ENCODE results near the gene ZNF91. TPM values are rescaled to one million over a fixed set of nuclear protein-coding genes. Genes with fewer than 3 reads are reported as not detected.
"Not testable (repeated sequence)": the region's sequence is repeated elsewhere in the genome, so short reads cannot be mapped to it uniquely, and the experiment has no call there.

ZNF91 gene
- total and polyA plus RNA-seq, 2 of the 4 experiments (the other 2 are of a cell fraction), result 7.9 to 17.0 TPM

DNA sequence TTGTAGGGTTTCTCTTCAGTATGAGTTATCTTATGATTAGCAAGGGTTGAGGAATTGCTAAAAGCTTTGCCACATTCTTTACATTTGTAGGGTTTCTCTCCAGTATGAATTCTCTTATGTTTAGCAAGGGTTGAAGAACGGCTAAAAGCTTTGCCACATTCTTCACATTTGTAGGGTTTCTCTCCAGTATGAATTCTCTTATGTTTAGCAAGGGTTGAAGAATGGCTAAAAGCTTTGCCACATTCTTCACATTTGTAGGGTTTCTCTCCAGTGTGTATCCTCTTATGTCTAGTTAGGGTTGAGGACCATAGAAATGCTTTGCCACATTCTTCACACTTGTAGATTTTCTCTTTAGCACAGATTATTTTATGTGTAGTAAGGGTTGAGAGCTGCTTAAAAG is 33.4 kb downstream of the ZNF91 start:
- H3K4me3 ChIP-seq (ENCODE audit: insufficient read depth, low read depth, low read length); H3K9ac ChIP-seq (ENCODE audit: low read depth, low read length); H2AK5ac ChIP-seq (ENCODE audit: low read depth, low read length); POLR2A ChIA-PET (ENCODE audit: unreplicated experiment); DNase-seq; H2BK15ac ChIP-seq (ENCODE audit: low read depth, low read length); H2AFZ ChIP-seq (replicated peaks; ENCODE audit: low read length, poor library complexity); H3K4me2 ChIP-seq (ENCODE audit: low read depth, low read length); H4K8ac ChIP-seq (ENCODE audit: low read depth in 2 of 2, low read length in 2 of 2); H4K5ac ChIP-seq (ENCODE audit: low read depth, low read length); H3K27me3 ChIP-seq (ENCODE audit: control insufficient read depth, insufficient read depth, low read length); H2BK120ac ChIP-seq (ENCODE audit: low read depth, low read length); CTCF ChIA-PET; H3K9me1 ChIP-seq (ENCODE audit: insufficient read depth, low read length); H3K27ac ChIP-seq (ENCODE audit: insufficient read depth, low read length); H4K91ac ChIP-seq (ENCODE audit: insufficient read depth, low read depth, low read length); H3K4ac ChIP-seq (ENCODE audit: low read depth, low read length); H3K18ac ChIP-seq (ENCODE audit: low read depth, low read length); dilution Hi-C loops (cut with HindIII; ENCODE audit: low sequenced_read_pairs, unreplicated experiment); H2BK5ac ChIP-seq (ENCODE audit: low read depth, low read length, poor library complexity, severe bottlenecking); H3K14ac ChIP-seq (replicated peaks; ENCODE audit: low read depth, low read length); H3K23ac ChIP-seq (ENCODE audit: low read depth, low read length); BruUV-seq (replicated peaks); ATAC-seq (ENCODE audit: low read depth); H3K79me1 ChIP-seq (ENCODE audit: low read depth in 1 of 2, low read length in 2 of 2); H2BK20ac ChIP-seq (ENCODE audit: low read depth, low read length); H2AK9ac ChIP-seq (replicated peaks; ENCODE audit: low read depth, low read length, poor library complexity); intact Hi-C loops (cut with micrococcal nuclease); H3K56ac ChIP-seq (ENCODE audit: extremely low read depth, insufficient read depth, low read length); H3K4me1 ChIP-seq (ENCODE audit: control insufficient read depth, insufficient read depth, low read length); H4K20me1 ChIP-seq (ENCODE audit: insufficient read depth, low read length): not testable (repeated sequence)
- peaks cover 17% of the 10 kb centered on the region for H3K36me3 ChIP-seq (ENCODE audit: control insufficient read depth, insufficient read depth, low read length)
- H3K9me3 ChIP-seq (ENCODE audit: control insufficient read depth, insufficient read depth, low read length), result peaks cover 64% of the 10 kb centered on the region
- no CpG with 5 or more reads among the region's 1 CpG for WGBS, 2 experiments (ENCODE audit: extremely low coverage in 2 of 2, insufficient read length in 1 of 2)
- in situ Hi-C loops (cut with MboI; ENCODE audit: low sequenced_read_pairs), result loop anchor here (25.0 kb wide), 1 partner anchor 775 kb away; no protein-coding TSS in a partner anchor
